HL-60 (cell line): Measurements from ENCODE around the gene S1PR1.

Source experiments
- GABPA ChIP-seq: IDR thresholded peaks from 2 replicates; pipeline ENCODE4 v1.6.1; 2012; ENCODE audit warnings: low read depth
- POLR2AphosphoS5 ChIP-seq: IDR thresholded peaks from 2 replicates; pipeline ENCODE4 v1.6.1; 2012; ENCODE audit warnings: low read depth
- TF ChIP-seq, protein P1 (sequence below): IDR thresholded peaks from one replicate; pipeline ENCODE4 v1.5.1; 2011; ENCODE audit warnings: low read length, control low read depth, inconsistent platforms; ENCODE audit not compliant: insufficient read depth
- TF ChIP-seq, protein P2 (sequence below): IDR thresholded peaks from 2 replicates; pipeline ENCODE4 v1.6.1; 2012; ENCODE audit warnings: low read depth; ENCODE audit not compliant: insufficient replicate concordance

DNA sequence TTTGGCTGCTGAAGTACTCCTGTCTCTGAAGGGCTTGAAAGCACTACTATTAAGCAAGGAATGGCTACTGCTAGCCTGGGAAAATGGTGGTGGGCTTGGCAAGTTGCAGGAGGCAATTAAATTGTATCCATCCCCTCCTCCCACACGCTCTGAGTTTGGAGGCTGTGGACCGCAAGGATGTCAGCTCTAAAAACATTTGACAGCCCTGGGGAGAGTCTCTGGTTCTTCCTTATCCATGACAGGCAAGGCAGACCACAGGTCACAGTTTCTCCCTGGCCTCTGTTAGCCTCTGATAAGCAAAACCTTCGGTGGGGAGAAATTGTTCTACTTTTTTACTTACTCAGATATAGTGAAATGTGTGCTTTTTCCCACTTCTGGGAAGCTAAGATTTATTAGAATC, 46.6 kb downstream of the S1PR1 start:
- TF ChIP-seq, protein P1, sequence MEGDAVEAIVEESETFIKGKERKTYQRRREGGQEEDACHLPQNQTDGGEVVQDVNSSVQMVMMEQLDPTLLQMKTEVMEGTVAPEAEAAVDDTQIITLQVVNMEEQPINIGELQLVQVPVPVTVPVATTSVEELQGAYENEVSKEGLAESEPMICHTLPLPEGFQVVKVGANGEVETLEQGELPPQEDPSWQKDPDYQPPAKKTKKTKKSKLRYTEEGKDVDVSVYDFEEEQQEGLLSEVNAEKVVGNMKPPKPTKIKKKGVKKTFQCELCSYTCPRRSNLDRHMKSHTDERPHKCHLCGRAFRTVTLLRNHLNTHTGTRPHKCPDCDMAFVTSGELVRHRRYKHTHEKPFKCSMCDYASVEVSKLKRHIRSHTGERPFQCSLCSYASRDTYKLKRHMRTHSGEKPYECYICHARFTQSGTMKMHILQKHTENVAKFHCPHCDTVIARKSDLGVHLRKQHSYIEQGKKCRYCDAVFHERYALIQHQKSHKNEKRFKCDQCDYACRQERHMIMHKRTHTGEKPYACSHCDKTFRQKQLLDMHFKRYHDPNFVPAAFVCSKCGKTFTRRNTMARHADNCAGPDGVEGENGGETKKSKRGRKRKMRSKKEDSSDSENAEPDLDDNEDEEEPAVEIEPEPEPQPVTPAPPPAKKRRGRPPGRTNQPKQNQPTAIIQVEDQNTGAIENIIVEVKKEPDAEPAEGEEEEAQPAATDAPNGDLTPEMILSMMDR, result no peak
- TF ChIP-seq POLR2AphosphoS5, result no peak
- TF ChIP-seq, protein P2, sequence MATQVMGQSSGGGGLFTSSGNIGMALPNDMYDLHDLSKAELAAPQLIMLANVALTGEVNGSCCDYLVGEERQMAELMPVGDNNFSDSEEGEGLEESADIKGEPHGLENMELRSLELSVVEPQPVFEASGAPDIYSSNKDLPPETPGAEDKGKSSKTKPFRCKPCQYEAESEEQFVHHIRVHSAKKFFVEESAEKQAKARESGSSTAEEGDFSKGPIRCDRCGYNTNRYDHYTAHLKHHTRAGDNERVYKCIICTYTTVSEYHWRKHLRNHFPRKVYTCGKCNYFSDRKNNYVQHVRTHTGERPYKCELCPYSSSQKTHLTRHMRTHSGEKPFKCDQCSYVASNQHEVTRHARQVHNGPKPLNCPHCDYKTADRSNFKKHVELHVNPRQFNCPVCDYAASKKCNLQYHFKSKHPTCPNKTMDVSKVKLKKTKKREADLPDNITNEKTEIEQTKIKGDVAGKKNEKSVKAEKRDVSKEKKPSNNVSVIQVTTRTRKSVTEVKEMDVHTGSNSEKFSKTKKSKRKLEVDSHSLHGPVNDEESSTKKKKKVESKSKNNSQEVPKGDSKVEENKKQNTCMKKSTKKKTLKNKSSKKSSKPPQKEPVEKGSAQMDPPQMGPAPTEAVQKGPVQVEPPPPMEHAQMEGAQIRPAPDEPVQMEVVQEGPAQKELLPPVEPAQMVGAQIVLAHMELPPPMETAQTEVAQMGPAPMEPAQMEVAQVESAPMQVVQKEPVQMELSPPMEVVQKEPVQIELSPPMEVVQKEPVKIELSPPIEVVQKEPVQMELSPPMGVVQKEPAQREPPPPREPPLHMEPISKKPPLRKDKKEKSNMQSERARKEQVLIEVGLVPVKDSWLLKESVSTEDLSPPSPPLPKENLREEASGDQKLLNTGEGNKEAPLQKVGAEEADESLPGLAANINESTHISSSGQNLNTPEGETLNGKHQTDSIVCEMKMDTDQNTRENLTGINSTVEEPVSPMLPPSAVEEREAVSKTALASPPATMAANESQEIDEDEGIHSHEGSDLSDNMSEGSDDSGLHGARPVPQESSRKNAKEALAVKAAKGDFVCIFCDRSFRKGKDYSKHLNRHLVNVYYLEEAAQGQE, result no peak
- no peak for TF ChIP-seq GABPA
